H1 (cell line): ENCODE data around the gene COL6A1. TPM values are rescaled to one million over a fixed set of nuclear protein-coding genes. Genes with fewer than 3 reads are reported as not detected.

Experiments used
- CTCF ChIA-PET: fragments of 300-600 bp; sonication (Branson Sonifier 250); formaldehyde crosslinking; loops from one replicate; lab custom pipeline; 2021; ENCODE audit not compliant: partially characterized antibody; lab: Charles Lee
- POLR2A ChIA-PET: fragments of 300-600 bp; sonication (Branson Sonifier 250); formaldehyde crosslinking; loops from one replicate; lab custom pipeline; 2021; ENCODE audit warnings: inconsistent platforms; ENCODE audit not compliant: partially characterized antibody; lab: Charles Lee
- DNase-seq, 2 experiments: peaks; one replicate each; pipeline versions ENCODE4 v3.0.0 to v3.0.0-alpha.2; 2010 to 2022; ENCODE audit warnings: low spot score in 2 of 2, low read depth in 1 of 2, mixed read lengths in 1 of 2
- FAIRE-seq: peaks from 2 replicates; lab custom pipeline; 2011; peaks lifted over from hg19 to GRCh38; lab: Jason Lieb, UNC
- H2AFZ ChIP-seq: 2 replicates; pipeline ENCODE4 v1.8.1; 2012; ENCODE audit warnings: low read length, inconsistent platforms
- H2AK5ac ChIP-seq: 2 replicates; pipeline ENCODE4 v1.6.1; 2013; ENCODE audit warnings: low read depth, low read length
- H2BK120ac ChIP-seq: replicated peaks from 2 replicates; pipeline ENCODE3; 2013; ENCODE audit warnings: low read depth, low read length, inconsistent platforms
- H2BK12ac ChIP-seq: 2 replicates; pipeline ENCODE4 v1.6.1; 2013; ENCODE audit warnings: low read depth, low read length
- H2BK15ac ChIP-seq: 2 replicates; pipeline ENCODE4 v1.6.1; 2013; ENCODE audit warnings: low read length
- H2BK20ac ChIP-seq: 2 replicates; pipeline ENCODE4 v1.6.1; 2013; ENCODE audit warnings: low read length
- H2BK5ac ChIP-seq: 2 replicates; pipeline ENCODE4 v1.6.1; 2013; ENCODE audit warnings: low read depth, low read length
- H3K14ac ChIP-seq: 2 replicates; pipeline ENCODE4 v1.6.1; 2013; ENCODE audit warnings: inconsistent platforms; ENCODE audit not compliant: insufficient read length
- H3K18ac ChIP-seq: 2 replicates; pipeline ENCODE4 v1.6.1; 2013; ENCODE audit warnings: low read length; ENCODE audit errors: extremely low read depth
- H3K23ac ChIP-seq: 2 replicates; pipeline ENCODE4 v1.6.1; 2013; ENCODE audit warnings: inconsistent platforms; ENCODE audit not compliant: insufficient read length
- H3K23me2 ChIP-seq: 2 replicates; pipeline ENCODE4 v1.6.1; 2013; ENCODE audit warnings: low read depth, low read length
- H3K27ac ChIP-seq: 2 replicates; pipeline ENCODE4 v1.6.1; 2011; ENCODE audit warnings: low read depth, low read length, inconsistent platforms
- H3K27me3 ChIP-seq, 4 experiments: replicated peaks in 1 of 4; 1 replicate in 1 of 4; 2 replicates in 3 of 4; pipeline versions ENCODE4 v1.6.1 to v1.8.1; 2011 to 2013; ENCODE audit warnings: low read length in 3 of 4, mild to moderate bottlenecking in 3 of 4, inconsistent platforms in 2 of 4, mixed read lengths in 2 of 4, moderate library complexity in 1 of 4; ENCODE audit not compliant: control insufficient read depth in 3 of 4, insufficient read depth in 3 of 4; ENCODE audit errors: extremely low read depth in 1 of 4
- H3K36me3 ChIP-seq, 4 experiments: 2 replicates each; pipeline versions ENCODE4 v1.6.1 to v1.8.1; 2011 to 2013; ENCODE audit warnings: mild to moderate bottlenecking in 4 of 4, low read length in 3 of 4, moderate library complexity in 2 of 4, control low read depth in 1 of 4, inconsistent platforms in 1 of 4; ENCODE audit not compliant: insufficient read depth in 4 of 4, control insufficient read depth in 2 of 4
- H3K4ac ChIP-seq: replicated peaks from 2 replicates; pipeline ENCODE3; 2013; ENCODE audit warnings: low read length, low read depth, mixed read lengths, inconsistent platforms; ENCODE audit not compliant: insufficient read length
- H3K4me1 ChIP-seq, 4 experiments: replicated peaks in 1 of 4; 1 replicate in 1 of 4; 2 replicates in 3 of 4; pipeline versions ENCODE4 v1.6.1 to v1.8.1; 2011 to 2013; ENCODE audit warnings: low read length in 3 of 4, inconsistent platforms in 2 of 4, mixed read lengths in 1 of 4; ENCODE audit not compliant: insufficient read depth in 4 of 4, control insufficient read depth in 3 of 4
- H3K4me2 ChIP-seq, 2 experiments: 2 replicates each; pipeline versions ENCODE4 v1.6.1 to v1.8.1; 2011 to 2013; ENCODE audit warnings: low read depth in 2 of 2, low read length in 2 of 2, control low read depth in 1 of 2, inconsistent platforms in 1 of 2, mild to moderate bottlenecking in 1 of 2; ENCODE audit not compliant: insufficient read depth in 1 of 2
- H3K4me3 ChIP-seq, 4 experiments: fragments of 200-600, 300-600 bp in 1 of 4; sonication (generic), shearing (Covaris generic), sonication (Bioruptor Twin) in 1 of 4; 2 replicates each; pipeline versions ENCODE4 v1.5.1 to v1.8.1; 2011 to 2016; ENCODE audit warnings: low read length in 4 of 4, low read depth in 3 of 4, control low read depth in 2 of 4, inconsistent platforms in 2 of 4, mild to moderate bottlenecking in 2 of 4, mixed read lengths in 1 of 4, moderate library complexity in 1 of 4; ENCODE audit not compliant: insufficient read depth in 2 of 4; ENCODE audit errors: extremely low read depth in 1 of 4
- H3K56ac ChIP-seq: replicated peaks from 2 replicates; pipeline ENCODE3; 2013; ENCODE audit warnings: low read depth, mild to moderate bottlenecking, mixed read lengths, low read length, inconsistent platforms; ENCODE audit not compliant: insufficient read length
- H3K79me1 ChIP-seq: 2 replicates; pipeline ENCODE4 v1.6.1; 2013; ENCODE audit warnings: low read depth, low read length, control low read depth
- H3K79me2 ChIP-seq, 2 experiments: 2 replicates each; pipeline versions ENCODE4 v1.6.1 to v1.8.1; 2012 to 2013; ENCODE audit warnings: low read length in 2 of 2, mild to moderate bottlenecking in 2 of 2, inconsistent platforms in 1 of 2; ENCODE audit not compliant: insufficient read depth in 2 of 2, control insufficient read depth in 1 of 2
- H3K9ac ChIP-seq, 4 experiments: replicated peaks in 1 of 4; 1 replicate in 1 of 4; 2 replicates in 3 of 4; pipeline versions ENCODE4 v1.6.1 to v1.8.1; 2011 to 2013; ENCODE audit warnings: low read depth in 3 of 4, low read length in 3 of 4, control low read depth in 2 of 4, mild to moderate bottlenecking in 2 of 4, moderate library complexity in 2 of 4, inconsistent platforms in 1 of 4; ENCODE audit errors: extremely low read depth in 1 of 4
- H3K9me3 ChIP-seq, 2 experiments: 2 replicates each; pipeline versions ENCODE4 v1.6.1 to v1.8.1; 2012 to 2013; ENCODE audit warnings: mild to moderate bottlenecking in 2 of 2, moderate library complexity in 2 of 2, control low read depth in 1 of 2, inconsistent platforms in 1 of 2, low read depth in 1 of 2, low read length in 1 of 2, mixed read lengths in 1 of 2; ENCODE audit not compliant: insufficient read depth in 2 of 2
- H4K20me1 ChIP-seq, 2 experiments: replicated peaks in 1 of 2; 2 replicates each; pipeline versions ENCODE3 to v1.8.1; 2011 to 2013; ENCODE audit warnings: inconsistent platforms in 2 of 2, low read length in 2 of 2, mild to moderate bottlenecking in 1 of 2; ENCODE audit not compliant: insufficient read depth in 2 of 2, control insufficient read depth in 1 of 2
- H4K5ac ChIP-seq: 2 replicates; pipeline ENCODE4 v1.6.1; 2013; ENCODE audit warnings: low read length, low read depth, mixed read lengths, inconsistent platforms; ENCODE audit not compliant: insufficient read length
- H4K8ac ChIP-seq: 2 replicates; pipeline ENCODE4 v1.8.0; 2013; ENCODE audit warnings: mild to moderate bottlenecking, moderate library complexity, low read length, inconsistent platforms; ENCODE audit not compliant: insufficient read depth; ENCODE audit errors: extremely low read depth
- H4K91ac ChIP-seq: replicated peaks from 2 replicates; pipeline ENCODE3; 2013; ENCODE audit warnings: low read length, mixed read lengths, inconsistent platforms; ENCODE audit not compliant: insufficient read length
- BRCA1 ChIP-seq: IDR thresholded peaks from 2 replicates; pipeline ENCODE4 v1.6.1; 2012; ENCODE audit warnings: low read depth, low read length, improper control_type of control experiment
- CBX5 ChIP-seq: fragments of 300-800, 300-1000 bp; sonication (generic); IDR thresholded peaks from 2 replicates; pipeline ENCODE4 v1.7.1; 2016; ENCODE audit warnings: antibody characterized with exemption, low read length, low read depth
- EGR1 ChIP-seq: IDR thresholded peaks from 2 replicates; pipeline ENCODE4 v1.6.1; 2011; ENCODE audit warnings: low read depth, low read length, borderline replicate concordance
- POLR2A ChIP-seq, 2 experiments: IDR thresholded peaks; 1 replicate in 1 of 2; 2 replicates in 1 of 2; pipeline ENCODE4 v1.6.1; 2011; ENCODE audit warnings: low read depth in 2 of 2, low read length in 2 of 2, mild to moderate bottlenecking in 2 of 2; ENCODE audit errors: control extremely low read depth in 1 of 2
- SP4 ChIP-seq: IDR thresholded peaks from 2 replicates; pipeline ENCODE4 v1.6.1; 2012; ENCODE audit warnings: low read length, inconsistent platforms
- TBP ChIP-seq: IDR thresholded peaks from 2 replicates; pipeline ENCODE4 v1.6.1; 2011; ENCODE audit warnings: low read depth, low read length, improper control_type of control experiment
- ZNF274 ChIP-seq: IDR thresholded peaks from 2 replicates; pipeline ENCODE4 v1.7.0; 2012; ENCODE audit warnings: low read length, borderline replicate concordance; ENCODE audit errors: extremely low read depth
- WGBS, 2 experiments: shearing (Covaris generic) in 1 of 2; methylation state at CpG; one replicate each; pipeline versions ENCODE4 v1.1.6 to v1.1.7; 2013 to 2015; ENCODE audit warnings: low lambda C conversion rate in 2 of 2, mixed read lengths in 2 of 2, inconsistent platforms in 1 of 2, low coverage in 1 of 2, missing lambda C conversion rate in 1 of 2; ENCODE audit not compliant: insufficient replicate concordance in 2 of 2, insufficient coverage in 1 of 2, insufficient read length in 1 of 2; ENCODE audit errors: extremely low coverage in 1 of 2, missing lambda C conversion rate in 1 of 2; 5-methylcytosine and 5-hydroxymethylcytosine counted together
- polyA plus RNA-seq, 7 experiments: library from polyadenylated mRNA; depleted of rRNA in 3 of 7; stranded (reverse) in 5 of 7; unstranded in 2 of 7; fragments of >200 nt in 5 of 7; fragments of 200-250 nt in 2 of 7; gene quantifications; 1 replicate in 5 of 7; 2 replicates in 1 of 7; 4 replicates in 1 of 7; pipeline versions ENCODE4 v1.2.1 to v1.2.3, GENCODE V29; 2011 to 2013; ENCODE audit warnings: missing spikeins in 2 of 7, mixed read lengths in 2 of 7
- total RNA-seq: library from RNA; stranded (reverse); fragmentation: NEBNext Ultra II Directional; extraction: Animal tissue kit (Norgen Biotek cat#: 25700); gene quantifications from 2 replicates; pipeline ENCODE4 v1.2.1, GENCODE V29; 2021
- TF ChIP-seq, protein P1 (sequence below): IDR thresholded peaks from 2 replicates; pipeline ENCODE4 v1.6.1; 2011; ENCODE audit warnings: low read depth, mild to moderate bottlenecking, low read length; ENCODE audit not compliant: insufficient read depth
- TF ChIP-seq, protein P2 (sequence below): IDR thresholded peaks from 2 replicates; pipeline ENCODE4 v1.6.1; 2012; ENCODE audit warnings: low read length, inconsistent platforms

COL6A1 gene
- total and polyA plus RNA-seq, 2 of the 8 experiments (the other 6 are each of a cell fraction or from before 2014, with no cell fraction given) = 100 to 115 TPM

DNA sequence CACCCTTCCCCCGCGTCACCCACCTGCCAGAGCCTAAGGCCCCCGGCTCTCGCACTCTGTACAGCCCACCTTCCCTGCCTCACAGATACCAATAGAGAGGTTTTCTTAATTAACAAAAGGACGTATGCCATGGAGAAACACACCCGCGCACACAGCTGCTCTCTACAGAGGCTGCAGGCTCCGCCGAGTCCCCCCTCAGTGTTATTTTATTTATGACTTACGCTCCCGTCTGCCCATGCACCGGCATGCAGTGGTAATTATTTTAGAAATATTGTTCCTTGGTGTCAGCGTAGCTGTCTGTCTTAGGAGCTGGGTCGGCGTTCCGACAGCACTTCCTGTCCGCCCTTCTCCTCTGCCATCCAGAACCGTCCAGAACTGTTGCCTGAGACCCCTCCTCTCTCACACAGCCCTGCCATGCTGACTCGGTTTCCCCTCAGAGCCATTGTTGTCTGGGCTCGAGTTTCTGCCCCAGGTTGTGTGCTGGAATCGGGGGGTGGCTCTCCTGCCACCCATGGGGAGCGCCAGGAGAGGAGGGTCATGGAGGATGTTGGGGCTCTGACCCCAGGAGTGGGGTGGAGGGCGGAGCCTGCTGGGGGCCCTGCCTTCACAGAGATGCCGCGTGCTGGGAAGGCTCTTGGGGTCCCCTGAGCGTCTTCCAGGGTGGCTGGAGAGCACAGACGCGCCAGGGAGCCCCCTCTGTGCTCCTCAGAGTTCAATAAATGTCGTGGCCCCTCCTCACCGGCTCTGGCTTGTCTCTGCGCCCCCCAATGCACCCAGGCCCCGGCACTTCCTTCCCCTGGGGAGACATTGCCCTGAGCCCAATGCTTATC, 39.6 kb upstream of the COL6A1 start:
- CTCF ChIA-PET = no interaction called here
- FAIRE-seq (no peak), DNase-seq (no peak)
- Histone ChIP-seq H3K4ac (no peak overlapping the region), H2BK120ac (no peak overlapping the region), H2BK12ac (no peak overlapping the region), H4K91ac (no peak overlapping the region), H3K18ac (no peak overlapping the region), H3K9me3 (peaks cover 8 to 39% of the 10 kb centered on the region in 2 experiments), H3K79me2 (no peaks in the 10 kb centered on the region), H4K8ac (no peak overlapping the region), H3K79me1 (no peaks in the 10 kb centered on the region), H3K27ac (no peak overlapping the region), H2AK5ac (no peak overlapping the region), H3K14ac (no peak overlapping the region), H3K27me3 (peaks cover 0 to 3% (median 0%) of the 10 kb centered on the region in 4 experiments; a peak in 1 of 7 replicates), H3K4me1 (no peaks in the 10 kb centered on the region), H3K23ac (no peak overlapping the region), H2BK15ac (no peak overlapping the region), H3K9ac (no peak overlapping the region), H3K23me2 (no peaks in the 10 kb centered on the region), H3K4me2 (no peak overlapping the region), H3K36me3 (no peaks in the 10 kb centered on the region), H3K4me3 (no peak overlapping the region), H4K20me1 (no peaks in the 10 kb centered on the region), H2BK5ac (no peak overlapping the region), H2AFZ (no peak overlapping the region), H3K56ac (no peak overlapping the region), H4K5ac (no peak overlapping the region), H2BK20ac (no peak overlapping the region)
- POLR2A ChIA-PET = no interaction called here
- WGBS, 2 experiments = 92% methylated on average over 32 of the region's 32 CpGs; no CpG with 5 or more reads in 1 of the 2 experiments
- TF ChIP-seq BRCA1 (no peak), TBP (no peak), POLR2A (IDR thresholded peaks at IDR 0.05; ENCODE audit: control extremely low read depth in 1 of 2, low read depth in 2 of 2, low read length in 2 of 2) (no peak), EGR1 (no peak), ZNF274 (no peak), CBX5 (no peak), SP4 (no peak)
- TF ChIP-seq, protein P1, sequence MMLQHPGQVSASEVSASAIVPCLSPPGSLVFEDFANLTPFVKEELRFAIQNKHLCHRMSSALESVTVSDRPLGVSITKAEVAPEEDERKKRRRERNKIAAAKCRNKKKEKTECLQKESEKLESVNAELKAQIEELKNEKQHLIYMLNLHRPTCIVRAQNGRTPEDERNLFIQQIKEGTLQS = no peak
- TF ChIP-seq, protein P2, sequence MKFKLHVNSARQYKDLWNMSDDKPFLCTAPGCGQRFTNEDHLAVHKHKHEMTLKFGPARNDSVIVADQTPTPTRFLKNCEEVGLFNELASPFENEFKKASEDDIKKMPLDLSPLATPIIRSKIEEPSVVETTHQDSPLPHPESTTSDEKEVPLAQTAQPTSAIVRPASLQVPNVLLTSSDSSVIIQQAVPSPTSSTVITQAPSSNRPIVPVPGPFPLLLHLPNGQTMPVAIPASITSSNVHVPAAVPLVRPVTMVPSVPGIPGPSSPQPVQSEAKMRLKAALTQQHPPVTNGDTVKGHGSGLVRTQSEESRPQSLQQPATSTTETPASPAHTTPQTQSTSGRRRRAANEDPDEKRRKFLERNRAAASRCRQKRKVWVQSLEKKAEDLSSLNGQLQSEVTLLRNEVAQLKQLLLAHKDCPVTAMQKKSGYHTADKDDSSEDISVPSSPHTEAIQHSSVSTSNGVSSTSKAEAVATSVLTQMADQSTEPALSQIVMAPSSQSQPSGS = no peak
